A549 (cell line): Measurements from ENCODE around the gene AMER3. TPM values are rescaled to one million over a fixed set of nuclear protein-coding genes. Genes with fewer than 3 reads are reported as not detected.

ENCODE experiments used
- ATAC-seq, 2 experiments: fragments of 200-7000 bp in 1 of 2; fragments of >200 bp in 1 of 2; cut with Nextera tagmentation in 1 of 2; cut with Tn5 transposase in 1 of 2; 3 replicates each; pipeline versions ENCODE4 v1.8.0 to v1.9.1; 2018 to 2020; ENCODE audit warnings: mild to moderate bottlenecking in 1 of 2, moderate library complexity in 1 of 2
- CTCF ChIA-PET: fragments of 300-600 bp; sonication (Branson Sonifier 250); formaldehyde crosslinking; extraction: SDS; loops from one replicate; lab custom pipeline; 2021; ENCODE audit warnings: antibody characterized with exemption, inconsistent platforms; lab: Yijun Ruan, JAX
- POLR2A ChIA-PET: fragments of 350-600 bp; formaldehyde crosslinking; extraction: SDS; loops from one replicate; lab custom pipeline; 2021; ENCODE audit warnings: antibody characterized with exemption, inconsistent platforms; lab: Yijun Ruan, JAX
- DNase-seq, 2 experiments: peaks; one replicate each; pipeline versions ENCODE4 v3.0.0 to v3.0.0-alpha.2; 2011 to 2016; ENCODE audit warnings: low read depth in 1 of 2, low spot score in 1 of 2
- FAIRE-seq: peaks from 2 replicates; lab custom pipeline; 2011; peaks lifted over from hg19 to GRCh38; lab: Jason Lieb, UNC
- H3K27ac ChIP-seq, 2 experiments: fragments of >200 bp; sonication (Bioruptor Twin); formaldehyde crosslinking; 3 replicates each; pipeline ENCODE4 v1.5.1; 2016 to 2017
- H3K4me1 ChIP-seq: fragments of >200 bp; sonication (Bioruptor Twin); formaldehyde crosslinking; 3 replicates; pipeline ENCODE4 v1.6.1; 2016
- H3K4me2 ChIP-seq: fragments of >200 bp; sonication (Bioruptor Twin); formaldehyde crosslinking; 3 replicates; pipeline ENCODE4 v1.6.1; 2016
- H3K4me3 ChIP-seq: fragments of >200 bp; sonication (Bioruptor Twin); formaldehyde crosslinking; 3 replicates; pipeline ENCODE4 v1.5.1; 2016
- H3K9me3 ChIP-seq: fragments of >200 bp; sonication (Bioruptor Twin); formaldehyde crosslinking; 3 replicates; pipeline ENCODE4 v1.6.1; 2016
- CBX2 ChIP-seq: fragments of 200-600 bp; sonication (generic); IDR thresholded peaks from 2 replicates; pipeline ENCODE4 v1.6.1; 2016; ENCODE audit warnings: low read depth, mild to moderate bottlenecking, borderline replicate concordance
- CEBPB ChIP-seq, 2 experiments: fragments of >200 bp in 1 of 2; sonication (Bioruptor Twin) in 1 of 2; formaldehyde crosslinking in 1 of 2; IDR thresholded peaks; 2 replicates each; pipeline ENCODE4 v1.6.1; 2012 to 2016
- EHMT2 ChIP-seq: fragments of 200-600 bp; sonication (generic); IDR thresholded peaks from 2 replicates; pipeline ENCODE4 v1.6.1; 2016; ENCODE audit warnings: antibody characterized with exemption, low read depth, mild to moderate bottlenecking, moderate library complexity
- ESRRA ChIP-seq: fragments of 150-350 bp; IDR thresholded peaks from 2 replicates; pipeline ENCODE4 v1.6.1; 2014; ENCODE audit warnings: mild to moderate bottlenecking, low read length, borderline replicate concordance
- HDAC2 ChIP-seq: fragments of 200-600 bp; sonication (generic); IDR thresholded peaks from 2 replicates; pipeline ENCODE4 v1.6.1; 2016
- HOXA7 ChIP-seq: fragments of 250-450 bp; sonication (Bioruptor Pico); IDR thresholded peaks from 2 replicates; pipeline ENCODE4 v1.5.0; 2020; ENCODE audit warnings: mild to moderate bottlenecking, moderate library complexity
- HOXB13 ChIP-seq: fragments of 250-450 bp; sonication (Bioruptor Pico); IDR thresholded peaks from 2 replicates; pipeline ENCODE4 v1.5.0; 2020; ENCODE audit warnings: low read depth, mild to moderate bottlenecking, moderate library complexity
- JUN ChIP-seq, 2 experiments: fragments of >200 bp; sonication (Bioruptor Twin); formaldehyde crosslinking; IDR thresholded peaks; 2 replicates in 1 of 2; 3 replicates in 1 of 2; pipeline ENCODE4 v1.6.1; 2016 to 2017
- KDM1A ChIP-seq: fragments of 200-600 bp; sonication (generic); IDR thresholded peaks from 2 replicates; pipeline ENCODE4 v1.6.1; 2016; ENCODE audit warnings: low read depth, mild to moderate bottlenecking
- MAFK ChIP-seq: fragments of 450-650 bp; IDR thresholded peaks from 2 replicates; pipeline ENCODE4 v1.6.1; 2014; ENCODE audit not compliant: partially characterized antibody
- MYC ChIP-seq: IDR thresholded peaks from 2 replicates; pipeline ENCODE4 v1.6.1; 2012; ENCODE audit warnings: mild to moderate bottlenecking, inconsistent platforms, low read length, improper control_type of control experiment, borderline replicate concordance
- RCOR1 ChIP-seq: fragments of 150-350 bp; IDR thresholded peaks from 2 replicates; pipeline ENCODE4 v1.6.1; 2014; ENCODE audit warnings: antibody characterized with exemption, low read length, low read depth
- ZC3H11A ChIP-seq: fragments of 450-650 bp; IDR thresholded peaks from 2 replicates; pipeline ENCODE4 v1.6.1; 2014; ENCODE audit warnings: antibody characterized with exemption, mild to moderate bottlenecking
- ZSCAN20 ChIP-seq: fragments of 250-450 bp; sonication (Bioruptor Pico); IDR thresholded peaks from 2 replicates; pipeline ENCODE4 v1.8.0; 2022; ENCODE audit warnings: mild to moderate bottlenecking, moderate library complexity
- WGBS: methylation state at CpG from one replicate; pipeline ENCODE4 v1.1.6; 2017; ENCODE audit errors: missing lambda C conversion rate; 5-methylcytosine and 5-hydroxymethylcytosine counted together
- polyA plus RNA-seq, 4 experiments: library from polyadenylated mRNA; depleted of rRNA in 3 of 4; stranded (reverse); fragments of >200 nt; fragmentation: RNase III in 1 of 4; extraction: RNeasy Plus Mini Kit Qiagen cat#74134 plus additional on column Dnase treatment in 1 of 4; gene quantifications; 2 replicates in 3 of 4; 3 replicates in 1 of 4; pipeline ENCODE4 v1.2.3, GENCODE V29; 2011 to 2017
- TF ChIP-seq, protein P1 (sequence below): IDR thresholded peaks from 2 replicates; pipeline ENCODE4 v1.6.1; 2012
- TF ChIP-seq, protein P2 (sequence below): fragments of >200 bp; sonication (Bioruptor Twin); formaldehyde crosslinking; IDR thresholded peaks from 2 replicates; pipeline ENCODE4 v1.6.1; 2016
- TF ChIP-seq, protein P3 (sequence below): fragments of 150-350 bp; IDR thresholded peaks from 2 replicates; pipeline ENCODE4 v1.6.1; 2014; ENCODE audit warnings: low read depth, mild to moderate bottlenecking, low read length
- TF ChIP-seq, protein P4 (sequence below): IDR thresholded peaks from 2 replicates; pipeline ENCODE4 v1.6.1; 2012; ENCODE audit warnings: low read depth, borderline replicate concordance
- TF ChIP-seq, protein P5 (sequence below): fragments of 450-650 bp; IDR thresholded peaks from 2 replicates; pipeline ENCODE4 v1.6.1; 2014; ENCODE audit warnings: antibody characterized with exemption

AMER3 gene
- polyA plus RNA-seq, 2 of the 4 experiments (the other 2 are of a cell fraction) = not detected

DNA sequence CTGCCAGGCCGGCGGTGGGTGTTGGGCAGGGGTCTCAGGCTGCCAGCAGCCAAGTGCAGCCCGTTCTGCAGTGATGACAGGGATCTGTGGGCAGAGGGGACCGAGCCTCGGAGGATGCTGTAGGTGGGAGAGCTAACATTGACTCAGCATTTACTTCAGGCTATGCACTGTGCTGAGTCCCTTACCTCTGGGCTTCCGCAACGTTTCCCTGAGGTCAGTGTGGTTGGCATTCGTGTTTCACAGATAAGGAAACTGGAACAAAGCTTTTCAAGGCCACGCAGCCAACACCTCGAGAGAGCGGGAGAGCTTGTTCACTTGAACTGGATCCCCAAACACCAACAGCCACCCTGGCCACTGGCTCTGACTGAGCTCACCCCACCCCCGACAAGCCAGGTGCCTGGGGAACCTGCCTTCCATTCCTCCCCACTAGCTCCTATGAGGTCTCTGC, 27.3 kb upstream of the AMER3 start:
- POLR2A ChIA-PET = no interaction called here

DNA sequence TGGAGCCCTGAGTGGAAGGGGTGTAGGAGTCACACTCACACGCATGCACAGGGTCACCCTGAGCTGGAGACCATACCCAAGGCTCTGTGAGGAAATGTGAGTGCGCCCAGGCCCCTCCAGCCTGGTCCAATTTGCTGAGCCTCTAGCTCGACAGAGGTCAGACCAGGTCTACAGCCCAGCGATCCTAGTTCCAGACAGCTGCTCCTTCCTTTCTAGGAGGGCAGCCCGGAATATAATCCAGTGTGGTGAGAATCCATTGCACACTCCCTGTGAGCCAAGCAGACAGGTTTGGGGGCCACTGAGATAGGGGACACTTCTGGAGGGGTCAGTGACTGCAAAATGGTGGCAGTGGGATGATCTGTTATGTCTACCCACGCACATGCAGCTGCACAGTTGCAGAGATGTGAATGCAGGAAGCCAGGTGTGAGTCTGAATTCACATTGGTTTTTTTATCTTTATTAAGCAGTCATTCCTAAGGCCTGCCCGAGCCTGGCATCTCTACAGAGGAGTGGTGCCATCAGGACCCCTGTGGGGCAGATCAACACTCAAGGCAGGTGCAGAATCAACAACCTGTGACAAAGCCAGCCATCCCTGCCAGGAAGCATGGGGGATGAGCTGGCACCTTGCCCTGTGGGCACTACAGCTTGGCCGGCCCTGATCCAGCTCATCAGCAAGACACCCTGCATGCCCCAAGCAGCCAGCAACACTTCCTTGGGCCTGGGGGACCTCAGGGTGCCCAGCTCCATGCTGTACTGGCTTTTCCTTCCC, 26.6 kb upstream of the AMER3 start, which contains the start of gene GPR148:
Gene GPR148 (plus strand): TSS at position 522 of the 768 bp plus-strand sequence. CDS start 82 bp downstream, at position 604.
- H3K4me3 ChIP-seq = peak within 1 kb of the TSS; percentile 70
- peak within 1 kb of the TSS; percentile 36 to 89; a peak in 5 of 6 replicates for H3K27ac ChIP-seq
- CTCF ChIA-PET = interaction anchor here (1.2 to 1.4 kb wide), 3 partner anchors 14 to 69 kb away, joined by 3 to 4 read pairs (median 4); no protein-coding TSS in a partner anchor
- DNase-seq (no peak), FAIRE-seq (no peak)
- H3K9me3 ChIP-seq = no peaks in the 10 kb centered on the region
- 71% methylated on average over 5 of the region's 8 CpGs for WGBS
- peaks cover 9% of the 10 kb centered on the region for H3K4me1 ChIP-seq
- TF ChIP-seq, protein P1, sequence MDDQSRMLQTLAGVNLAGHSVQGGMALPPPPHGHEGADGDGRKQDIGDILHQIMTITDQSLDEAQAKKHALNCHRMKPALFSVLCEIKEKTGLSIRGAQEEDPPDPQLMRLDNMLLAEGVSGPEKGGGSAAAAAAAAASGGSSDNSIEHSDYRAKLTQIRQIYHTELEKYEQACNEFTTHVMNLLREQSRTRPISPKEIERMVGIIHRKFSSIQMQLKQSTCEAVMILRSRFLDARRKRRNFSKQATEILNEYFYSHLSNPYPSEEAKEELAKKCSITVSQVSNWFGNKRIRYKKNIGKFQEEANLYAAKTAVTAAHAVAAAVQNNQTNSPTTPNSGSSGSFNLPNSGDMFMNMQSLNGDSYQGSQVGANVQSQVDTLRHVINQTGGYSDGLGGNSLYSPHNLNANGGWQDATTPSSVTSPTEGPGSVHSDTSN = no peak
- TF ChIP-seq, protein P2, sequence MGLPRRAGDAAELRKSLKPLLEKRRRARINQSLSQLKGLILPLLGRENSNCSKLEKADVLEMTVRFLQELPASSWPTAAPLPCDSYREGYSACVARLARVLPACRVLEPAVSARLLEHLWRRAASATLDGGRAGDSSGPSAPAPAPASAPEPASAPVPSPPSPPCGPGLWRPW = no peak
- TF ChIP-seq HOXA7 (CRISPR knock-in tag) (no peak), ZC3H11A (no peak), MYC (no peak), ESRRA (no peak), CEBPB (IDR thresholded peaks at IDR 0.05) (no peak), CBX2 (no peak), RCOR1 (no peak), EHMT2 (no peak), HDAC2 (no peak), JUN (IDR thresholded peaks at IDR 0.05) (no peak), ZSCAN20 (CRISPR knock-in tag) (no peak)
- TF ChIP-seq, protein P3, sequence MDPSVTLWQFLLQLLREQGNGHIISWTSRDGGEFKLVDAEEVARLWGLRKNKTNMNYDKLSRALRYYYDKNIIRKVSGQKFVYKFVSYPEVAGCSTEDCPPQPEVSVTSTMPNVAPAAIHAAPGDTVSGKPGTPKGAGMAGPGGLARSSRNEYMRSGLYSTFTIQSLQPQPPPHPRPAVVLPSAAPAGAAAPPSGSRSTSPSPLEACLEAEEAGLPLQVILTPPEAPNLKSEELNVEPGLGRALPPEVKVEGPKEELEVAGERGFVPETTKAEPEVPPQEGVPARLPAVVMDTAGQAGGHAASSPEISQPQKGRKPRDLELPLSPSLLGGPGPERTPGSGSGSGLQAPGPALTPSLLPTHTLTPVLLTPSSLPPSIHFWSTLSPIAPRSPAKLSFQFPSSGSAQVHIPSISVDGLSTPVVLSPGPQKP = no peak
- TF ChIP-seq, protein P4, sequence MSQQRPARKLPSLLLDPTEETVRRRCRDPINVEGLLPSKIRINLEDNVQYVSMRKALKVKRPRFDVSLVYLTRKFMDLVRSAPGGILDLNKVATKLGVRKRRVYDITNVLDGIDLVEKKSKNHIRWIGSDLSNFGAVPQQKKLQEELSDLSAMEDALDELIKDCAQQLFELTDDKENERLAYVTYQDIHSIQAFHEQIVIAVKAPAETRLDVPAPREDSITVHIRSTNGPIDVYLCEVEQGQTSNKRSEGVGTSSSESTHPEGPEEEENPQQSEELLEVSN = no peak
- TF ChIP-seq, protein P5, sequence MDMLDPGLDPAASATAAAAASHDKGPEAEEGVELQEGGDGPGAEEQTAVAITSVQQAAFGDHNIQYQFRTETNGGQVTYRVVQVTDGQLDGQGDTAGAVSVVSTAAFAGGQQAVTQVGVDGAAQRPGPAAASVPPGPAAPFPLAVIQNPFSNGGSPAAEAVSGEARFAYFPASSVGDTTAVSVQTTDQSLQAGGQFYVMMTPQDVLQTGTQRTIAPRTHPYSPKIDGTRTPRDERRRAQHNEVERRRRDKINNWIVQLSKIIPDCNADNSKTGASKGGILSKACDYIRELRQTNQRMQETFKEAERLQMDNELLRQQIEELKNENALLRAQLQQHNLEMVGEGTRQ = no peak
- TF ChIP-seq, all 56 proteins: peak for 0
- peak within 1 kb of the TSS; percentile 99 for H3K4me2 ChIP-seq
- ATAC-seq = 0 out of 6 replicates have a peak, but pooled peaks of 1 of the 2 experiments have one; percentile 5
- POLR2A ChIA-PET = no interaction called here

More for the DNA sequence above, 27.3 kb upstream of the AMER3 start:
- H3K4me3 ChIP-seq = peak overlapping the region; percentile 70
- DNase-seq (peak in 1 of 2 experiments; percentile 15), ATAC-seq (peak; percentile 57 to 59), FAIRE-seq (no peak)
- 50% methylated on average over 12 of the region's 12 CpGs for WGBS
- H3K4me2 ChIP-seq = peak overlapping the region; percentile 99
- TF ChIP-seq KDM1A (no peak), HOXA7 (CRISPR knock-in tag) (no peak), MYC (no peak), HOXB13 (CRISPR knock-in tag) (no peak), MAFK (peak; percentile 40)
- peak overlapping the region; percentile 36 to 89; a peak in 5 of 6 replicates for H3K27ac ChIP-seq
- CTCF ChIA-PET = interaction anchor here (1.2 to 1.4 kb wide), 2 partner anchors 15 to 69 kb away, joined by 4 read pairs; no protein-coding TSS in a partner anchor
- no peaks in the 10 kb centered on the region for H3K9me3 ChIP-seq
- peaks cover 9% of the 10 kb centered on the region for H3K4me1 ChIP-seq
